GM18498 (cell line): ENCODE results near the gene DAB2.

Experiments
- ATAC-seq: cut with Tn5 transposase; IDR thresholded peaks from one replicate; pipeline ENCODE4 v1.9.1; 2021; ENCODE audit warnings: mild to moderate bottlenecking, moderate library complexity; ENCODE audit not compliant: unreplicated experiment

The DAB2 gene

DNA sequence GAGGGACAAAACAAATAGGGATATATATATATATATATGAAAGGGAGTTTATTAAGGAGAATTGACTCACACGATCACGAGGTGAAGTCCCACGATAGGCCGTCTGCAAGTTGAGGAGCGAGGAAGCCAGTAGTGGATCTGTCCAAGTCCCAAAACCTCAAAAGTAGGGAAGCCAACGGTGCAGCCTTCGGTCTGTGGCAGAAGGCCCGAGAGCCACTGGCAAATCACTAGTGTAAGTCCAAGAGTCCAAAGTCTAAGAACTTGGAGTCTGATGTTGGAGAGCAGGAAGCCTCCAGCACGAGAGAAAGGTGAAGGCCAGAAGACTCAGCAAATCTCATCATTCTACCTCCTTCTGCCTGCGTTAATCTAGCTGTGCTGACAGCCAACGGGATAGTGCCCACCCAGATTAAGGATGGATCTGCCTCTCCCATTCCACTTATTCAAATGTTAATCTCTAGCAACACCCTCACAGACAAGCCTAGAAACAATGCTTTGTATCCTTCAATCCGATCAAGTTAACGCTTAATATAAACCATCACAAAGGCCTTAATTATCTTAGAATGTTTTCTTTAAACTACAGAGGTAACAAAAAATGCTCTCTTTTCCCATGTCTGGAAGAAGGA lies 23.8 kb upstream of the DAB2 start:
- ATAC-seq, result no peak

GRCh38 chr5:39447968-39448367 lies 23.2 kb upstream of the DAB2 start:
- no peak for ATAC-seq

- ATAC-seq, result no peak
Measured at GRCh38 chr5:39447059-39447458, 22.3 kb upstream of the DAB2 start.

GRCh38 chr5:39446231-39446630 lies 21.5 kb upstream of the DAB2 start:
- no peak for ATAC-seq

GRCh38 chr5:39443911-39444310 lies 19.1 kb upstream of the DAB2 start:
- ATAC-seq, result no peak

- no peak for ATAC-seq
Measured at GRCh38 chr5:39442991-39443390, 18.2 kb upstream of the DAB2 start.

DNA sequence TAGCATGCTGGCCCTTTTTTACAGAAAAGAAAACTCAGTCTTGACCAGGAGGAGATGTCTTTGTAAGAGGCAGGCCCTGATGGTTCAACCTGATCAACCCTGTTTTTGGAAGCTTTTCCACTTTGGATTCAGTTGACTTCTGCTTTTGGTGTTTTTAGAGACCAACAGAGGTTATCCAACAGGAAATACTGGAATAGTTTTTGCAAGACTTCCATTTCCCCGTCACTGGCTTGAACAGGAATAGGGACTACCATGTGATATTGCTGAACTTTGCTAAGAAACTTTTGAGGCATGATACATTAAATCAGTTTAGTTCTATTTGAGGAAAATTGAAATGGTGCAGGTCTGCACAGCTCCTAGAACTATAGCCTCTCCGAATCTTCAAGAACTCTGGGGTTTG lies 17.1 kb upstream of the DAB2 start:
- ATAC-seq, result no peak

- no peak for ATAC-seq
Measured at GRCh38 chr5:39440958-39441624, 16.3 kb upstream of the DAB2 start.

- no peak for ATAC-seq
Measured at GRCh38 chr5:39440192-39440957, 15.6 kb upstream of the DAB2 start.

GRCh38 chr5:39439582-39440162 lies 14.9 kb upstream of the DAB2 start:
- no peak for ATAC-seq

DNA sequence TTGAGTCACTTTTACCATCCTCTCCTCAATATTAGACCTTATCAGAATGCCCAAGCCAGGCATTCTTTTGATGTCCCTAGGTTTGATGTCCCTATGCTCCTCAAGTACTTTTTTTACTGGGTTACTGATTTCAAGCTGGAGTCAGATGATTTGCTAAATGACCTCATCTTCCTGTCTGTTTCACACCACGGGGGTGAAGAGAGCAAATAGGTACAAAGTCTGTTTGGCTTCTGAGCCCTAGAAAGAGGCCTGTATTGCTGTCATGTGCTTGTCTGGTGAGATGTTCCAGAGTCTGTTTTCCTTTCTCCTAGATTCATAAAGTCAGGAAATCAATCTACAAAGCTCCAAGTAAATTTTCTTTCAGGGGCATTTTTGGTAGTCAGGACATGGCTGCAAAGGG lies 12.7 kb upstream of the DAB2 start:
- ATAC-seq, result no peak

DNA sequence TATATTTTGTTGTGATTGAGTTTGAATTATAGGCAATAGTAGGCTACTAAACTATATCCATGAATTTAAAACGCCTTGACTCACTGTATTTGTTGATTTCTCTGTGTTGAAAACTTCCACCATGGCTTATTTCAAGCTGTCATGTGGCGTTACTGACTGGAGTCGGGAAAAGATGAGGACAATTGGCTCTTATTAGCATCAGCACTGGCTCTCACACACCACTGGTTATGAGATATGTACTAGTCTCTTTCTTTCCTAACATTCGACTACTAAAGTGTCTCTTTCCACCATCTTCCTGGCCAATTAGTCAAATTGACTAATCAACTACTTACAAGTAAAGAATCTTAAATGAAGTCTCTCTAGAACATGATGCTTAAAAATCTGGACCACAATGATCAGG lies 9.1 kb upstream of the DAB2 start:
- no peak for ATAC-seq

GRCh38 chr5:39432696-39433530 lies 8.1 kb upstream of the DAB2 start:
- no peak for ATAC-seq

DNA sequence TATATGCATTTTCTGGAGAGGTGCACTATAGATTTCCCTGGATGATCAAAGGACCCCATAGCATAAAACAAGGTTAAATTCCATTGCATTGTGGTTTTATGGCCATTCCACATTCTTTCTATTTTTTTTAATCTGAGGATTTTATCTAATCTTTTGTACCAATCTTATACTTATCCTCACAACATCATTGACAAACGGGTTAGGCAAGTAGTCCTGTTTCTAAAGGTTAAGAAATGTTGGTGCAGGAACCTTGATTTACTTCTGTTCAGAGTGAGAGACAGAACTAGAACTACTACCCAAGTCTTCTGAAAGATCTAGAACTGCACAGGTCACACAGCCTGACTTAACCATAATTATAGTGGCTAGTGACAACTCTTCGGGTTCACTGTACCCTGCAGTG lies 5.7 kb upstream of the DAB2 start:
- no peak for ATAC-seq

- no peak for ATAC-seq
Measured at GRCh38 chr5:39428640-39429039, 3.9 kb upstream of the DAB2 start.

DNA sequence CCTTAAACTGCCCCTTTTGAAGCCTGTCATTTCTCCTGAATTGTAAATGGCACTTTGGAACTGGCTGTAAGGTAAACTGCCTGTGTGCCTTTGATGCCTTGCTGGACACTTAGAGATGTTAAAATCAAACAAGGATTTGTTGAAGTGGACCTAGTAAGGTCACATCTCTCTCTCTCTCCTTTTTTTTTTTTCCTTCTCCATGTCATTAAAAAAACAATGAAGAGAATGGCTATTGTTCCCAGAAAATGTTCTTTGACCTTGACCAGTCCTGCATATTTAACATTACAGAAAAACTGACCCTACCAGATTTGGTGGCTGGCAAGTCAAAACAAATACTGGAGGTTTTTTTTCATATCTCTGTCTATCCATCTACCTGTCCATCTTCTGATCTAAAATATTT lies 2.9 kb upstream of the DAB2 start:
- no peak for ATAC-seq

DNA sequence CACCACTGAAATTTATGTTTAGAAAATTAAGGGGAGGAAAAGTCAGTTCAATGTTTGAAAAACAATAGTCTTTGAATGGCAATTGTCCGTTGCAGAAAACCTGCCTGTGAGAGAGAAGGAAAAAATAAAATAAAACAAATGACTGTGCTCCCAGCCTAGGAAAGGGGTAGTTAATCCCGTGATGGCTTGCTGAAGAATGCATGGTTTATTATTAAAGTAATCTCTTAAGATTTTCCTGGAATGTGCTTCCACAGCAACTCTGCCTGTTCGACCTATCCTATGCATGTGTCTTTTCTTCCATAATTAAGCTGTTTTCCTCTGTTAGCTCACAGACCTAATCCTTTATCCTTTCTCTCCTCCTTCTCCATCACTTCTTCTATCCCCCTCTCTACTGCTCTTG lies 2.4 kb upstream of the DAB2 start:
- no peak for ATAC-seq

DNA sequence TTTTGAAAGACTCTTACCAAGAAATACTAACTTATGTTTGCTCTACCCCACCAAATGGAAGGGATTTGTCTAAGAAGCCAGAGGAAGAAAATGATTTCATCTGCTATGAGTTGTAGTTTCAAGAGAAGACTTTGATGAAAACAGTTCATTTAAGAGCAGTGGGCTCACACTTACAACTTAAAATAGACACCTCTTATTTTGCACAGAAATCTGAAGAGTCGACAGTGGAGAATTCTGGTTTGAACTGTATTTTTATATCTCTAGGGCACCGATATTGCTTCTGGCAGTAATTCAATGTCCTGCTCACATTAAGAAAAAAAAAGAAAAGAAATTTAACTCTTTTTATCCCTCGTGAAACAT lies 1.9 kb upstream of the DAB2 start:
- no peak for ATAC-seq

DNA sequence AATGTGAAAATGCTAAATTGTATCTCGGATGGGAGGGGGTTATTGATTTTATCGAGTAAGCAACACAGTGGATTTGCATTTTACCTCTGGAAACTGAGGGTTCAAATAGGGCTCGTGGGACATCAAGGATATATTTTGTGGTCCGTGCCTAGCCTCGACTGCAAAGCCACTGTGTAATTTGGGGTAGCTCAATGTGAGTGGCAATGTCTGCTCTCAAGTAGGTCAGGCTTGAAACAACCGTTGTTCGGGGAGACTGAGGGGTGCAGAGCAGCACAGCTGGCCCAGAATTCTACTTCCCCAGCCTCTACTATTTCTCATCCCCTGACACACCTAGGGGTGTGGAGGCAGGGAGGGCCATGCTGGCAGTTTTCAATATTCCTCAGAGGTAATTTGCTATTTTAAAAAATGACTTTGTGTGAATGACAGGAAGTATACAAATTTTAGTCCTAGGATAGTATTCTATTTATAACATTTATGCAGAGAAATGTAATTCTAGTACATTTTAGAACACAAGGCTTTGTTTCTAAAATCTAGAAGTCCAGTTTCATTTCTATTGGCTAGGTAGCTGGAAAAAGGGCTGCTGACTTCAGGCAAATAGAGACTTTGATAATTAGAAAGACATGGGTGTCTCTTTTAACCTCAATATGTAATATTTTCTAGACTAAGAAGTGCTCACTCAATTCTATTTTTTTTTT lies 1.4 kb upstream of the DAB2 start:
- ATAC-seq, result no peak

DNA sequence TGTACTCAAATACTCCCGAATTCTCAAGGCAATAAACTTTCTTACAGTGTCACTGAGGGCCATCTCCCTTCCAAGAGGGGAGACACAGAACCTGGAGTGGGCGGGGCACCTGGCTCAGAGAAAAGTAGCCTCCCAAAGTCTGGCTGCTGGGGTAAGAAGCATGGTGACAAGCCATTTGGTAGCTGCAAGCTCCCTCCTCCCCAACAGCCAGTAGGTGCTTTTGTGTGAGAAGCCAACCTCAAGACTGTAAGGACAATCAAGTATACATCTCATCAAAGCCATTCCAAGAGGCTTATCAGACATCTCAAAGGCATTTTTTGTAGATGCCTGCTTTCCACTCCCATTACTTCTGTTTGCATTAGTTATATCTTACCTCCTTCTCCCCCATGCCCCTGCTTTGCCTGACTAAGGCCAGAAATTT lies 1.4 kb downstream of the DAB2 start:
- ATAC-seq, result no peak
